Peyer's patch (tissue), 4 donors: ENCODE results near the gene PEA15.

Experiments
- POLR2A ChIP-seq, 2 donors: fragments of 450-650 bp; IDR thresholded peaks; one replicate each; pipeline ENCODE4 v1.5.1; 2017; ENCODE audit warnings: antibody characterized with exemption in 2 of 2, mild to moderate bottlenecking in 2 of 2, moderate library complexity in 2 of 2
- TF ChIP-seq, protein P1 (sequence below), 6 experiments: fragments of 450-650 bp in 4 of 6; fragments of 200-600 bp in 2 of 6; sonication (generic) in 1 of 6; IDR thresholded peaks; one replicate each; pipeline ENCODE4 v1.5.1; 2017 to 2019; ENCODE audit warnings: antibody characterized with exemption in 6 of 6, mild to moderate bottlenecking in 3 of 6, moderate library complexity in 1 of 6

DNA sequence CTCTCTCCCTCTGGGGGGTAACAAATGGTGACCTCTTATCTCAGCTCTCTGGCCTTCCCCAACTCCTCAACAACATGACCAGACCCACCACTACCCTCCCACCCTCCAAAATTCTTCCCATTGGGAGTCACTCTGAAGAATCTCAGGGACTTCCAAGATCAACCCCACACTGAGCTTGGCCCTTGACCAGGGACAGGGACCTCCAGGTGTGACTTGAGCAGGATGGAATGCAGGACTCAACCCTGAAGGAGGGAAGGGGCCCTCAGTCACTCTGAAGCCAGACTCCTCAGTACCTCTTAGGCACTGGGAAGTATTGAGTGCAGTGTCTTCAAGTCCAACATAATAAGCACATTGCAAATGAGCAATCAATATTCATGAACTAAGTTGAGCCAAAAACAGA lies 12.9 kb upstream of the PEA15 start:
- TF ChIP-seq, protein P1, sequence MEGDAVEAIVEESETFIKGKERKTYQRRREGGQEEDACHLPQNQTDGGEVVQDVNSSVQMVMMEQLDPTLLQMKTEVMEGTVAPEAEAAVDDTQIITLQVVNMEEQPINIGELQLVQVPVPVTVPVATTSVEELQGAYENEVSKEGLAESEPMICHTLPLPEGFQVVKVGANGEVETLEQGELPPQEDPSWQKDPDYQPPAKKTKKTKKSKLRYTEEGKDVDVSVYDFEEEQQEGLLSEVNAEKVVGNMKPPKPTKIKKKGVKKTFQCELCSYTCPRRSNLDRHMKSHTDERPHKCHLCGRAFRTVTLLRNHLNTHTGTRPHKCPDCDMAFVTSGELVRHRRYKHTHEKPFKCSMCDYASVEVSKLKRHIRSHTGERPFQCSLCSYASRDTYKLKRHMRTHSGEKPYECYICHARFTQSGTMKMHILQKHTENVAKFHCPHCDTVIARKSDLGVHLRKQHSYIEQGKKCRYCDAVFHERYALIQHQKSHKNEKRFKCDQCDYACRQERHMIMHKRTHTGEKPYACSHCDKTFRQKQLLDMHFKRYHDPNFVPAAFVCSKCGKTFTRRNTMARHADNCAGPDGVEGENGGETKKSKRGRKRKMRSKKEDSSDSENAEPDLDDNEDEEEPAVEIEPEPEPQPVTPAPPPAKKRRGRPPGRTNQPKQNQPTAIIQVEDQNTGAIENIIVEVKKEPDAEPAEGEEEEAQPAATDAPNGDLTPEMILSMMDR (IDR thresholded peaks at IDR 0.05), result no peak
- TF ChIP-seq POLR2A (IDR thresholded peaks at IDR 0.05), result no peak
